Stomach (tissue), 4 donors: ENCODE measurements around the gene ZNF132.

Experiments used
- CTCF ChIP-seq, 7 experiments: fragments of 450-650 bp in 4 of 7; fragments of 200-600 bp in 3 of 7; sonication (generic) in 3 of 7; IDR thresholded peaks; one replicate each; pipeline ENCODE4 v1.5.1; 2016 to 2019; ENCODE audit warnings: antibody characterized with exemption in 7 of 7, control low read depth in 2 of 7, mild to moderate bottlenecking in 1 of 7
- EP300 ChIP-seq: sonication (generic); formaldehyde crosslinking; IDR thresholded peaks from one replicate; pipeline ENCODE4 v1.6.1; 2017; ENCODE audit warnings: antibody characterized with exemption
- POLR2A ChIP-seq, 4 donors: fragments of 450-650 bp; IDR thresholded peaks; one replicate each; pipeline ENCODE4 v1.6.1; 2016; ENCODE audit warnings: antibody characterized with exemption in 4 of 4, control low read depth in 2 of 4, mild to moderate bottlenecking in 1 of 4, moderate library complexity in 1 of 4

- TF ChIP-seq CTCF (IDR thresholded peaks at IDR 0.05) = no peak
- TF ChIP-seq POLR2A (IDR thresholded peaks at IDR 0.05) = no peak
- no peak for TF ChIP-seq EP300
Measured at GRCh38 chr19:58439576-58440554, at the start of gene ZNF132.
